NT2/D1 (cell line): Measurements from ENCODE around the gene TCN2.

ENCODE experiments used
- YY1 ChIP-seq: IDR thresholded peaks from 2 replicates; pipeline ENCODE4 v1.6.1; 2011; ENCODE audit not compliant: insufficient read length, insufficient read depth
- ZNF274 ChIP-seq: IDR thresholded peaks from 2 replicates; pipeline ENCODE4 v1.6.1; 2011; ENCODE audit warnings: mild to moderate bottlenecking, low read depth, low read length

DNA sequence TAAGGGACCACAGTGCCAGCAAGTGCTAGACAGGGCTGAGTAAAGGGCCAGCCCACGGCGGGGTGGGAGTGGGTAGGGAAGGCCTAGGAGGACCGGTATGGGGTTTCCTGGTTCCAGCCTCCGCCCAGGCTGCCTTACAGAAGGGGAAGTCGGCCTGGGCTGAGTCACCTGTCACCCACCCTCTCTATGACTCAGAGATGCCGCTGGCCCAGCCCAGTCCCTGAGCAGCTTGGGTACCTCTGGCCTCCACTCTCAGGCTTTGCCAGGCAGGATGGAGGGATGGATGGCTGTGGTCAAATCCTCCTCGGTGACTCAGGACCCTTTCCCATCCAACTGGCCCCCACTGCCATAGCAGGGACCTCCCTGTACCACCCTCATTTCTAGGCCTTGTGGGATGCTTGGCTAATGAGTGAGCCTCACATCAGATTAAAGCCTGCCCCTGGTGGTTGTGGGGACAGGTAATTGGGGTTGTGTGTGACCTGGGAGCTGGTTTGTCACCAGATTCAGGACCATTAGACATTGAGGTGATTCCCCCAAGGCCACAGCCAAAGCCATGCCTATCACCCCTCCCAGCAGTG lies 42.5 kb downstream of the TCN2 start:
- TF ChIP-seq YY1 (no peak), ZNF274 (no peak)
